ENCODE measurements around the gene FLOT2. TPM values are rescaled to one million over a fixed set of nuclear protein-coding genes. Genes with fewer than 3 reads are reported as not detected.
"Not testable (repeated sequence)": the region's sequence is repeated elsewhere in the genome, so short reads cannot be mapped to it uniquely, and the experiment has no call there.

FLOT2 gene
- 92.2 and 98.8 TPM in 2 replicates for total RNA-seq

DNA sequence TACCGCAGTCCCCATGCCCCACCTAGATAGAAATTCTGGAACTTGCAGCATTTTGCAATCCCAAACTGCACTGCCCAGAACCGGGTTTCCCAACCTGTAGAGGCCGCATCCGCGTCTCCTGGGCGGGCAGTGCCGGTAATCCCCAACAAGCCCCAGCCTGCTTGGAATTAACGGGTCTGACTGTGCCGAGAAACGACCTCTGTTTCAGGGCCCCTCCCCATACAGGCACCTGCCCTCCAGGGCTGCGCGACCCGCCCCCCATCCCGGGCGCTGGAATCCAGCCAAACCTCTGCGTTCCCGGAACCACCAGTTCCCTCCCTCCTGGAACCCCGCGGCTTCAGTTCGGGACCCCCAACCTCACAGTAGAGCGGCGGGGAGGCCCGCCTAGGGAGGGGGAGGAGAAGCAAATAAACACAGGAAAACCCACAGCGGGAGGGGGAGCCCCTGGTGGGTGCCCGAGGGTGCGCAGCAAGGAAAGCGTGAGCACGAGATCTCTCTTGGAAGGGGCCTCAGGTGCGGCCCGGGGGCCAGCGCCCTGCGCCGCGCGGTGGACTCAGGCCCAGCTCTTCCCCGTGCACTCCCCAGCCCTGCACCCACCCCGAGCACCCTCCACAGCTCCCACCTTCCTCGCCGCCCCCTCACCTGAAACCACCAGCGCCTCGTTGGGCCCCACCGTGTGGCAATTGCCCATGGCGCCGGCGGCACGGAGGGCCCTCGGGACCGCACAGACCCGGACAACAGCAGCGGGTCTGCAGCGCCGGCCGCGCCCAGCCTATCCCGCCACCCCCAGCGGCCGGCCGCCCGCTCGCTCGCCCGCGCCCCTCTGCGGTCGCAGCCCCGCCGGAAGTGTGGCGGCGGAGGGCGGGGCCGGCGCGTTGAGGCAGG lies at the start of gene FLOT2:
FLOT2 (minus strand) TSS at position 850 of the 885 bp plus-strand sequence; CDS start at position 691, 159 bp downstream.
- H3K36me3 Mint-ChIP-seq (ENCODE audit: low read depth) = peaks cover 36% of the 10 kb centered on the region
- intact Hi-C loops (cut with micrococcal nuclease) = loop anchor here (1.0 kb wide), 2 partner anchors 55 to 134 kb away; partner anchors contain the start of gene FAM222B
- DNase-seq (ENCODE audit: low spot score) = peak; percentile 50
- peak within 1 kb of the TSS; percentile 95 for H3K4me3 Mint-ChIP-seq
- H3K27me3 Mint-ChIP-seq (ENCODE audit: insufficient read depth) = no peaks in the 10 kb centered on the region
- peaks cover 68% of the 10 kb centered on the region for H3K4me1 Mint-ChIP-seq (ENCODE audit: low read depth)
- H3K27ac Mint-ChIP-seq = peak within 1 kb of the TSS; percentile 96
- H3K9me3 Mint-ChIP-seq = no peaks in the 10 kb centered on the region

DNA sequence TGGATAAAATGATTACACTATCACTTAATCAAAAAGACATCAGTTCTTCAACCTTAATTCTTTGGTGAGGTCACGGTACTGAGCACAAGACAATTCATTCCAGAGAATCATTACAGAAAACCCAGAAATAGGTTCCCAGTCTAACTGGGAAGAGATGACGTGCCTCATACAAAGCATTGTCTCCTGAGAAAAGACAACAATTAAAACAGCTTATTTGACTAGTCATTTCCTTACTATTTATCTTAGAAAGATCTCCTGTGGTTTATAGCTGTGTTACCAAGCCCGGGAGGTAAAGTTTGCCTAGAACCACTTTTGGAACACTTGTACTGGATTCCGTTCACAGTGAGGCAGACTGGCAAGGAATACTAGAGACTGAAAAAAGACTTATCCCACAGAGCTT lies 48.7 kb upstream of the FLOT2 start:
- intact Hi-C loops (cut with micrococcal nuclease) = no loop called here
- Mint-ChIP-seq H3K4me3 (peak overlapping the region; percentile 63), H3K9me3 (no peaks in the 10 kb centered on the region), H3K27ac (peak overlapping the region; percentile 79), H3K36me3 (ENCODE audit: low read depth) (peaks cover 35% of the 10 kb centered on the region), H3K4me1 (ENCODE audit: low read depth) (peaks cover 59% of the 10 kb centered on the region), H3K27me3 (ENCODE audit: insufficient read depth) (no peaks in the 10 kb centered on the region)
- DNase-seq (ENCODE audit: low spot score) = no peak

- Mint-ChIP-seq H3K4me1 (ENCODE audit: low read depth) (peaks cover 70% of the 10 kb centered on the region), H3K27me3 (ENCODE audit: insufficient read depth) (no peaks in the 10 kb centered on the region), H3K9me3 (no peaks in the 10 kb centered on the region), H3K36me3 (ENCODE audit: low read depth) (peaks cover 37% of the 10 kb centered on the region), H3K4me3 (peak overlapping the region; percentile 46), H3K27ac (peak overlapping the region; percentile 57)
- no peak for DNase-seq (ENCODE audit: low spot score)
- intact Hi-C loops (cut with micrococcal nuclease) = no loop called here
Measured at GRCh38 chr17:28944862-28945741, 47.6 kb upstream of the FLOT2 start.

DNA sequence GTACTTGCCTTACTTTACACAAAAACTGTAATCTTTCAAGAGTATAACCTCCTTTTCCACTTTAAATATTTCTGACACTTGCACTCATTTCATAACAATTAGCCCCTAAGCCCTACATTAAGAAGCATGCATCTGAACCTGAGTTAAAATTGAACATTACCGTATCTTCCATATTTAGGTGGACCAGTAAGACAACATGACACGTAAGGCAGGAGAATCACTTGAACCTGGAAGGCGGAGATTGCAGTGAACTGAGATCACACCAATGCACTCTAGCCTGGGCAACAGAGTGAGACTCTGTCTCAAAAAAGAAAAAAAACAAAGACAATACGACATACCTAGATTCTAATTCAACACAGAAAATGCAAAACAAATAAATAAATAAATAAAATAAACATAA lies 46.8 kb upstream of the FLOT2 start:
- no peak overlapping the region for H3K4me3 Mint-ChIP-seq
- H3K9me3 Mint-ChIP-seq = no peaks in the 10 kb centered on the region
- peaks cover 36% of the 10 kb centered on the region for H3K36me3 Mint-ChIP-seq (ENCODE audit: low read depth)
- DNase-seq (ENCODE audit: low spot score) = no peak
- H3K27ac Mint-ChIP-seq = no peak overlapping the region
- H3K27me3 Mint-ChIP-seq (ENCODE audit: insufficient read depth) = no peaks in the 10 kb centered on the region
- intact Hi-C loops (cut with micrococcal nuclease) = no loop called here
- H3K4me1 Mint-ChIP-seq (ENCODE audit: low read depth) = peaks cover 76% of the 10 kb centered on the region

GRCh38 chr17:28942925-28943324 lies 45.4 kb upstream of the FLOT2 start:
- H3K4me1 Mint-ChIP-seq (ENCODE audit: low read depth) = peaks cover 79% of the 10 kb centered on the region
- no peaks in the 10 kb centered on the region for H3K9me3 Mint-ChIP-seq
- intact Hi-C loops (cut with micrococcal nuclease) = no loop called here
- DNase-seq (ENCODE audit: low spot score) = no peak
- H3K27ac Mint-ChIP-seq = no peak overlapping the region
- no peaks in the 10 kb centered on the region for H3K27me3 Mint-ChIP-seq (ENCODE audit: insufficient read depth)
- peaks cover 39% of the 10 kb centered on the region for H3K36me3 Mint-ChIP-seq (ENCODE audit: low read depth)
- no peak overlapping the region for H3K4me3 Mint-ChIP-seq

- no peak overlapping the region for H3K27ac Mint-ChIP-seq
Measured at GRCh38 chr17:28941251-28941650, 43.7 kb upstream of the FLOT2 start.

GRCh38 chr17:28940675-28941074 lies 43.1 kb upstream of the FLOT2 start:
- DNase-seq (ENCODE audit: low spot score) = no peak
- no peaks in the 10 kb centered on the region for H3K27me3 Mint-ChIP-seq (ENCODE audit: insufficient read depth)
- no peak overlapping the region for H3K4me3 Mint-ChIP-seq
- H3K4me1 Mint-ChIP-seq (ENCODE audit: low read depth) = peaks cover 85% of the 10 kb centered on the region
- peak overlapping the region; percentile 4 for H3K27ac Mint-ChIP-seq
- intact Hi-C loops (cut with micrococcal nuclease) = no loop called here
- no peaks in the 10 kb centered on the region for H3K9me3 Mint-ChIP-seq
- peaks cover 36% of the 10 kb centered on the region for H3K36me3 Mint-ChIP-seq (ENCODE audit: low read depth)

More at GRCh38 chr17:28941251-28941650, 43.7 kb upstream of the FLOT2 start:
- H3K36me3 Mint-ChIP-seq (ENCODE audit: low read depth) = peaks cover 35% of the 10 kb centered on the region
- peaks cover 84% of the 10 kb centered on the region for H3K4me1 Mint-ChIP-seq (ENCODE audit: low read depth)
- no peak overlapping the region for H3K4me3 Mint-ChIP-seq
- no peaks in the 10 kb centered on the region for H3K9me3 Mint-ChIP-seq
- intact Hi-C loops (cut with micrococcal nuclease) = no loop called here
- DNase-seq (ENCODE audit: low spot score) = no peak
- H3K27me3 Mint-ChIP-seq (ENCODE audit: insufficient read depth) = no peaks in the 10 kb centered on the region

- Mint-ChIP-seq H3K4me1 (ENCODE audit: low read depth) (peaks cover 84% of the 10 kb centered on the region), H3K27me3 (ENCODE audit: insufficient read depth) (no peaks in the 10 kb centered on the region), H3K27ac (peak overlapping the region; percentile 4), H3K4me3 (no peak overlapping the region), H3K9me3 (no peaks in the 10 kb centered on the region), H3K36me3 (ENCODE audit: low read depth) (peaks cover 36% of the 10 kb centered on the region)
- intact Hi-C loops (cut with micrococcal nuclease) = no loop called here
- no peak for DNase-seq (ENCODE audit: low spot score)
Measured at GRCh38 chr17:28940142-28940541, 42.6 kb upstream of the FLOT2 start.

DNA sequence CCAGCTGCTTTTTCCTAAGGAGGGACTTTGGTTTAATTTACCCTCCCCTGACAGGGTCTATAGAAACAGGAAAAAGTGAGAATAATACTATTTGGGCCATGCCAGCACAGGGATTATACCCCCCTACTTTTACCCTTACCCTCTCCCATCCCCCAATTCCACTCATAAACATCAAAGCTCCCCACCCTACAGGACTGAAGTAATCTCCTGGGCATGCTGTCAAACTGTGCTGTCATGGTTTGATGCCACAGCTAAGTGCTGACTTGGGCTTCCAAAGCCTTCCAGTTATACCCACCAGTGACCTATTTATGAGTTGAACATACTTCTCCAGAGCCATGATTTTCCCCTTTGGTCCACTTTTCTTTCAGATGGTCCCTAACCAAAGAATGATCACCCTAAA lies 41.0 kb upstream of the FLOT2 start:
- no peak overlapping the region for H3K4me3 Mint-ChIP-seq
- no peak for DNase-seq (ENCODE audit: low spot score)
- peaks cover 36% of the 10 kb centered on the region for H3K36me3 Mint-ChIP-seq (ENCODE audit: low read depth)
- intact Hi-C loops (cut with micrococcal nuclease) = no loop called here
- H3K27ac Mint-ChIP-seq = no peak overlapping the region
- H3K27me3 Mint-ChIP-seq (ENCODE audit: insufficient read depth) = no peaks in the 10 kb centered on the region
- H3K9me3 Mint-ChIP-seq = no peaks in the 10 kb centered on the region
- peaks cover 77% of the 10 kb centered on the region for H3K4me1 Mint-ChIP-seq (ENCODE audit: low read depth)

DNA sequence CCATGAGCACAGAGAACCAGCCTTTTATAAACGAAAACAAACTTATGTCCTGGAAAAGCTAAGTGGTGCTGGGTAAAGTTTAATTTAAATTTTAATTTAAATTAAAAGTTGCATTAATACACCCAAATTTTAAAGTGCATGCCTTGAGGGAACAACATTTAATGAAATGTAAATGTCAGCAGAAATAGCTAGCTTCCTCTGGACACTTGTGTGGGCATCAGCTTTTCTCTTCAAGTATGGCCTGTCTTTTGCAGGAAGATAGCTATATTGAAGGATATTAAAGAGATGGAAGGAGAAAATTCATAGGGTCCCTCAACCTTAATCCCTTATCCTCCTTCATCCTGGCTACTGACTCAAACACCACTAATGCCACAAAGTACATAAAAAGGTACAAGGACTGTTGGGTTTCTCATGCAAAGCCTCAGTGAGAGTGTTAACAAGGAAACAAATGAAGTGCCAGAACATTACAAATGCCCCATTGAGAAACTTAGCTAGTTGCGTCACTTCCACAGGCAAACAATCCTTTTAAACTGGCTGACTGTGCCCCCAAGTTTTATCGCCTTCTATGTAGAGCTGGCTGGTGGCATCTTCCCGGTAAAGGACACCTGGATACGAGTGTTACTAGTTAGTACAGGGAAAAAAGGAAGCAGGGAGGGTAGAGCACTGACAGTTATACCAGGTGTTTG lies 39.7 kb upstream of the FLOT2 start:
- Mint-ChIP-seq H3K27ac (no peak overlapping the region), H3K36me3 (ENCODE audit: low read depth) (peaks cover 33% of the 10 kb centered on the region), H3K4me1 (ENCODE audit: low read depth) (peaks cover 73% of the 10 kb centered on the region), H3K4me3 (no peak overlapping the region), H3K27me3 (ENCODE audit: insufficient read depth) (no peaks in the 10 kb centered on the region), H3K9me3 (no peaks in the 10 kb centered on the region)
- intact Hi-C loops (cut with micrococcal nuclease) = no loop called here
- no peak for DNase-seq (ENCODE audit: low spot score)

DNA sequence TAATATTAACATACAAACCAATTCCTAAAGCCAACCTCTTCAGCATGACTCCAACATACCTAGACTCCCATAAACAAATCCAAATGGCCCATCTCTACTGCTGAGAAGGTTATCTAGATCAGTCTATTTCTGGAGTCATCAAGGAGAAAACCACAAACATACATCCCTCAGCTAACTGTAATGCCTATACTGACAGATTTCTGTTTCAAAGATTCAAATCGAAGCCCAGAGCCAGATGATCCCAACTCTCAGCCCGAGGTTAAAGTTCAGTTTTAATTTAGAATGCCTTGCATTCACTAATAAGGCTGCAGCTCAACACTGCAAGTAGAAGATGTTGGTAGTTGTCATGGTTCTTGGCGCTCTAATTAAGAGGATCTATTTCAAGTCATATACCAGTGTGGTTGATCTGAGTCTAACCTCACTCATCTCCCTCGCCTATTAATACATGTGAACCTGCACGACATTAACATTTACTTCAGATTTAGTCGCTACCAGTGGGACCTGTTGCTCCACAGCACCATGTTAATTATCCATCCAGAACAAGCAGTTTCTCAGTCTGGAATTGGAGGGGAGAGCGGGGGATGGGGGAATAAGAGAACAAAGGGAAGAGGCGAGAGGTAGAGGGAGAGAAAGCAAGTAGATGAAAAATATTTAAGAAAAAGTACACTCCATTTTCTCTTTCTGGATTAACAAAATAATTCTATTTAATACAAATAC lies 38.4 kb upstream of the FLOT2 start:
- Mint-ChIP-seq H3K4me1 (ENCODE audit: low read depth) (peaks cover 62% of the 10 kb centered on the region), H3K27ac (no peak overlapping the region)

GRCh38 chr17:28934508-28934907 lies 37.0 kb upstream of the FLOT2 start:
- H3K27me3 Mint-ChIP-seq (ENCODE audit: insufficient read depth); H3K27ac Mint-ChIP-seq; DNase-seq (ENCODE audit: low spot score); H3K4me3 Mint-ChIP-seq; intact Hi-C loops (cut with micrococcal nuclease); H3K9me3 Mint-ChIP-seq: not testable (repeated sequence)
- Mint-ChIP-seq H3K36me3 (ENCODE audit: low read depth) (peaks cover 36% of the 10 kb centered on the region), H3K4me1 (ENCODE audit: low read depth) (peaks cover 57% of the 10 kb centered on the region)

More for the DNA sequence above, 38.4 kb upstream of the FLOT2 start:
- H3K36me3 Mint-ChIP-seq (ENCODE audit: low read depth) = peaks cover 29% of the 10 kb centered on the region
- no peaks in the 10 kb centered on the region for H3K9me3 Mint-ChIP-seq
- DNase-seq (ENCODE audit: low spot score) = no peak
- no peak overlapping the region for H3K4me3 Mint-ChIP-seq
- no peaks in the 10 kb centered on the region for H3K27me3 Mint-ChIP-seq (ENCODE audit: insufficient read depth)
- intact Hi-C loops (cut with micrococcal nuclease) = no loop called here
